Stomach (tissue), 9 donors: Measurements from ENCODE around the gene SLC25A34. TPM values are rescaled to one million over a fixed set of nuclear protein-coding genes. Genes with fewer than 3 reads are reported as not detected.

Source experiments
- DNase-seq, 2 donors: peaks; one replicate each; pipeline versions ENCODE4 v3.0.0 to v3.0.0-alpha.2; 2013 to 2019
- H3K27ac ChIP-seq, 5 donors: fragments of 200-600 bp in 4 of 5; sonication (generic) in 4 of 5; one replicate each; pipeline ENCODE4 v1.5.1; 2013 to 2019; ENCODE audit warnings: mild to moderate bottlenecking in 1 of 5, moderate library complexity in 1 of 5
- H3K27me3 ChIP-seq, 3 donors: fragments of 200-600 bp; sonication (generic); one replicate each; pipeline ENCODE4 v1.5.1; 2017 to 2019; ENCODE audit warnings: mixed run types in 1 of 3
- H3K36me3 ChIP-seq, 4 donors: fragments of 200-600 bp; sonication (generic); 1 replicate in 3 of 4; 2 replicates in 1 of 4; pipeline ENCODE4 v1.5.1; 2016 to 2019
- H3K4me1 ChIP-seq, 4 donors: fragments of 200-600 bp; sonication (generic); one replicate each; pipeline ENCODE4 v1.5.1; 2016 to 2019
- H3K4me3 ChIP-seq, 4 donors: fragments of 200-600 bp; sonication (generic) in 3 of 4; one replicate each; pipeline ENCODE4 v1.5.1; 2016 to 2019; ENCODE audit warnings: mild to moderate bottlenecking in 1 of 4
- H3K9me3 ChIP-seq, 4 donors: fragments of 200-600 bp; sonication (generic); one replicate each; pipeline ENCODE4 v1.5.1; 2016 to 2019
- EP300 ChIP-seq: sonication (generic); formaldehyde crosslinking; IDR thresholded peaks from one replicate; pipeline ENCODE4 v1.6.1; 2017; ENCODE audit warnings: antibody characterized with exemption
- POLR2A ChIP-seq, 4 donors: fragments of 450-650 bp; IDR thresholded peaks; one replicate each; pipeline ENCODE4 v1.6.1; 2016; ENCODE audit warnings: antibody characterized with exemption in 4 of 4, control low read depth in 2 of 4, mild to moderate bottlenecking in 1 of 4, moderate library complexity in 1 of 4
- POLR2AphosphoS5 ChIP-seq, 3 donors: sonication (generic); formaldehyde crosslinking; IDR thresholded peaks; one replicate each; pipeline ENCODE4 v1.6.1; 2016; ENCODE audit warnings: antibody characterized with exemption in 3 of 3
- WGBS, 5 donors: extraction: QIAGEN DNeasy Blood & Tissue Kit in 3 of 5; methylation state at CpG; one replicate each; pipeline versions ENCODE4 v1.1.5 to v1.1.7; 2013 to 2018; 5-methylcytosine and 5-hydroxymethylcytosine counted together
- intact Hi-C: fragments of 100-400 bp; cut with DNase I; formaldehyde crosslinking; loops from one replicate; pipeline ENCODE4 v1.15.1; 2023; ENCODE audit warnings: low total_unique reads
- polyA plus RNA-seq, 3 donors: library from polyadenylated mRNA; stranded (reverse); fragments of 200-250 nt; gene quantifications; one replicate each; pipeline ENCODE4 v1.2.3, GENCODE V29; 2013
- total RNA-seq, 5 donors: library from RNA; depleted of rRNA; stranded (reverse); fragments of >200 nt; gene quantifications; one replicate each; pipeline versions ENCODE4 v1.1.0 to v1.2.3, GENCODE V29; 2014 to 2016
- TF ChIP-seq, protein P1 (sequence below), 7 experiments: fragments of 450-650 bp in 4 of 7; fragments of 200-600 bp in 3 of 7; sonication (generic) in 3 of 7; IDR thresholded peaks; one replicate each; pipeline ENCODE4 v1.5.1; 2016 to 2019; ENCODE audit warnings: antibody characterized with exemption in 7 of 7, control low read depth in 2 of 7, mild to moderate bottlenecking in 1 of 7
- donor health status: healthy with polysubstance abuse.
- donor health status: Bipolar disorder and iron deficiency.
- donor health status: healthy.

SLC25A34 gene
- total and polyA plus RNA-seq, 8 donors, result 0.75 to 16.9 (median 3.6) TPM; not detected in 1

DNA sequence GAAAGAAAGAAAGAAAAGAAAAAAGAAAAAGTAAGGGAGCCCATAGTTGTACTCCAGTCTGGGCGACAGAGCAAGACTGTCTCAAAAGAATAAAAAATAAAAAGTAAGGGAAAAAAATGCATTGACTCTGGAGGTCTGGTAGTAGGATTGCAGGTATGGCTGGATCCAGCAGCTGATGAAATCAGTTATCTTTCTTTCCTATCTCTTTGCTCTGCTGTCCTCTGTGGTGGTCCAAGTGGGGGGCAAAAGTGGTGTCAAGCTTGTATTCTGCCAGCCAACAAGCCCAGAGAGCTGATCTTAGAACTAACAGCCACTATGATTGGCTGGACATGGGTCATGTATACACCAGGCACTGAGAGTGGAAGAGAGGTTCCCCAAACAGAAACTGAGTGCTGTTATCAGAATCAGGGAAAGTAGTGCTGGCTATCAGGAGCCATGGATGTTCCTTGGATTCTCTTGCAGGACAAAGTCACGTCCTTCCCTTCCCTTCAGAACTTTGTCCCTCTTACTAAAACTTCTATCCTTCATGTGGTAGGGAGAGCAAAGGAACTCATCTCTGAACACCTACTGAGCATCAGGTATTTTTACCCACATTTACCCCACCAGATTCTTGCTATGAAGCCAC, 19.1 kb downstream of the SLC25A34 start:
- Histone ChIP-seq H3K4me1 (peaks cover 36 to 50% (median 44%) of the 10 kb centered on the region in 4 donors), H3K9me3 (no peaks in the 10 kb centered on the region), H3K27me3 (peaks cover 0 to 41% (median 17%) of the 10 kb centered on the region in 3 donors), H3K27ac (no peak overlapping the region), H3K4me3 (no peak overlapping the region), H3K36me3 (no peaks in the 10 kb centered on the region)
- WGBS, 5 donors, result 91 to 98% (median 93%) methylated on average over 2 of the region's 2 CpGs
- no peak for TF ChIP-seq EP300
- no peak for TF ChIP-seq POLR2A (IDR thresholded peaks at IDR 0.05)
- no peak for TF ChIP-seq POLR2AphosphoS5 (IDR thresholded peaks at IDR 0.05)
- TF ChIP-seq, protein P1, sequence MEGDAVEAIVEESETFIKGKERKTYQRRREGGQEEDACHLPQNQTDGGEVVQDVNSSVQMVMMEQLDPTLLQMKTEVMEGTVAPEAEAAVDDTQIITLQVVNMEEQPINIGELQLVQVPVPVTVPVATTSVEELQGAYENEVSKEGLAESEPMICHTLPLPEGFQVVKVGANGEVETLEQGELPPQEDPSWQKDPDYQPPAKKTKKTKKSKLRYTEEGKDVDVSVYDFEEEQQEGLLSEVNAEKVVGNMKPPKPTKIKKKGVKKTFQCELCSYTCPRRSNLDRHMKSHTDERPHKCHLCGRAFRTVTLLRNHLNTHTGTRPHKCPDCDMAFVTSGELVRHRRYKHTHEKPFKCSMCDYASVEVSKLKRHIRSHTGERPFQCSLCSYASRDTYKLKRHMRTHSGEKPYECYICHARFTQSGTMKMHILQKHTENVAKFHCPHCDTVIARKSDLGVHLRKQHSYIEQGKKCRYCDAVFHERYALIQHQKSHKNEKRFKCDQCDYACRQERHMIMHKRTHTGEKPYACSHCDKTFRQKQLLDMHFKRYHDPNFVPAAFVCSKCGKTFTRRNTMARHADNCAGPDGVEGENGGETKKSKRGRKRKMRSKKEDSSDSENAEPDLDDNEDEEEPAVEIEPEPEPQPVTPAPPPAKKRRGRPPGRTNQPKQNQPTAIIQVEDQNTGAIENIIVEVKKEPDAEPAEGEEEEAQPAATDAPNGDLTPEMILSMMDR (IDR thresholded peaks at IDR 0.05), result no peak
- intact Hi-C loops, result no loop called here
- DNase-seq, result no peak

DNA sequence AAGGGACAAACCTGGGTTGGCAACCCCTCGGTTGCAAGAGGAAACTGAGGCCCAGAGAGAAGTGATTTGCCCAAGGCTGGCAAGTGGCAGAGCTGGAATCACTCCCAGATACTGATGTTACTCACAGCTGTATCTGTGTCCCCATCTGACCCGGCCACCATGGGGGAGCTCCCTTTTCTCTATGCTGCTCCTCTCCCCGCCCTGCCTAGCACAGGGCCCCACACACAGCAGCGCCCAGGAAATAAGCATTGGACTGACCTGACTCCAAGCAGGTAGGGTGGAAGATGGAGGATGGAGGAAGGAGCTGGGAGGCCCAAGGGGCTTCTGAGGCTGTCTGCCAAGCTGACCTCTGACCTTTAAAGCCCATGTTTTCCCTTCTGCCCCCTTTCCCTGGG, 19.6 kb downstream of the SLC25A34 start:
- no peak for DNase-seq
- TF ChIP-seq POLR2A (IDR thresholded peaks at IDR 0.05) (no peak), POLR2AphosphoS5 (IDR thresholded peaks at IDR 0.05) (no peak), EP300 (no peak)
- TF ChIP-seq, protein P1 (IDR thresholded peaks at IDR 0.05), result no peak
- Histone ChIP-seq H3K4me1 (peaks cover 38 to 54% (median 48%) of the 10 kb centered on the region in 4 donors), H3K27ac (no peak overlapping the region), H3K9me3 (no peaks in the 10 kb centered on the region), H3K27me3 (peaks cover 0 to 45% (median 17%) of the 10 kb centered on the region in 3 donors), H3K36me3 (no peaks in the 10 kb centered on the region), H3K4me3 (no peak overlapping the region)
- intact Hi-C loops, result no loop called here
- 58 to 88% (median 82%) methylated on average over 2 to 4 of the region's 4 CpGs for WGBS, 5 donors

DNA sequence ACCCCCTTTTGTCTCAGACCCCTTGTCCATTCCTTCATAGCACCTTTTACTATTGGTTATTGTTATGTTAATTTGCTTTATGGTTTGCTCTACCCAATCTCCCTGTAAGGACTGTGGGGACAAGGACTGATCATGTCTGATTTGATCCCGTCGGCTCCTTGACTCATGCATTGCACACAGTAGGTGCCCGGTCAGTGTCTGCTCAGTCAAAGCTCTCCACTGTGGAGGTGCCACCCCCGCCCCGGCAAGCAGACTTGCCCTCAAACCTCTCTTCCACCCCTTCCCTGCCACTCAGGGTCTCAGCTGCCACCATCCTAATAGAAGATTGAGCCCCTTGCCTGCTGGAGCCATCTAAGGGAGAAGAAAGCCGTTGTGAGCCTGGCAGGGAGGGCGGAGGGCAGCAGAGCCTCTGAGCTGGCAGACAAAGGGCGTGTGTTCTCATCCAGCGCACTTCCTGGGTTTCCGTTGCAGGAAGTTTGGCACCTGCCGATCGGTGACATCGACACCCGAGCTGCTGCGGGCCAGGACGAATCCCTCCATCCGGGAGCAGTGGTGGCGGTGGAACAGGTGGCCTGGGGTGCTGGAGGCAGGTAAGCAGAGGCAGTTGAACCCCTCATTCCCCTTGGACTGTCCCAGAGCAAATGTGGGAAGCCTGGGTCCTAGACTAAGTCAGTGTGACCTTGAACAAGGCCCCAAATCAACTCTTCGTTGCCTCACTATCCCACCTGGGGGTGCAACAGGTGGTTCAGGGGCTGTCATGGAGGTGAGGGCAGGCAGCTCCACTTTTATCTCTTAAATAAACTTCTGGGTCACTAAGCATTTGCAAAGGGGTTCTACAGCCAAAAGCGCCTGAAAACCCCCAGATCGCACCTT, 20.3 kb downstream of the SLC25A34 start:
- intact Hi-C loops, result no loop called here
- Histone ChIP-seq H3K4me3 (peak overlapping the region; percentile 19 to 78 (median 69)), H3K4me1 (peaks cover 46 to 61% (median 55%) of the 10 kb centered on the region in 4 donors), H3K27me3 (peaks cover 0 to 51% (median 17%) of the 10 kb centered on the region in 3 donors), H3K27ac (peak overlapping the region; percentile 63 to 84 (median 80)), H3K36me3 (no peaks in the 10 kb centered on the region), H3K9me3 (no peaks in the 10 kb centered on the region)
- TF ChIP-seq POLR2A (IDR thresholded peaks at IDR 0.05) (peak in 1 of 4 donors; percentile 49), POLR2AphosphoS5 (IDR thresholded peaks at IDR 0.05) (peak in 2 of 3 donors; percentile 84 to 94)
- TF ChIP-seq, protein P1 (IDR thresholded peaks at IDR 0.05), result no peak
- WGBS, 5 donors, result 21 to 47% (median 31%) methylated on average over 21 of the region's 21 CpGs
- peak; percentile 80 to 84 for DNase-seq

DNA sequence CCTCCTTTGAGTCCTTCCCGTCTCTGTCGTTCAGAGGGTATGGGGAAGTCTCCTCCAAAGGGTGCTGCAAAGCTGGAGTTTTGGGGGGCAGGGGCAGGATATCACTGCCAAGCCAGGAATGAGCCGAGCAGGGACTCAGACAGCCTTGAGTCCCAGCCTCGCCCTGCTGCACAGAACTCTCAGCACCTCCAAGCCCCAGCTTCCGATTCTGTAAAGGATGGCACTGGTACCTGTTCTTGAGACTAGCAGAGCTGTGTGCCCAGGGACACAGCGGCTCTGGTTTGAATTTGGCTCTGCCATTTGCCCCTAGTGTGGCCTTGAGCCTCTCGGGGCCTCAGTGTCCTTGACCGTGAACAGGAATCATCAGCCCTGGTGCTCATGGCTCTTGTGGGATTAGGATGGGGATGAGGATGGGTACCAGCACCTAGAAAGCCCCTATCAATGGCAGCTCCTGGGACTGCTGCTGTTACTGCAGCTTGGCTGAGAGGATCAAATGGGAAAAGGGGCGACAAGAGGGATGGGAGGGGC, 21.0 kb downstream of the SLC25A34 start:
- peaks cover 47 to 68% (median 62%) of the 10 kb centered on the region in 4 donors for H3K4me1 ChIP-seq
- no peaks in the 10 kb centered on the region for H3K36me3 ChIP-seq
- H3K4me3 ChIP-seq, result peak overlapping the region; percentile 19 to 78 (median 69)
- TF ChIP-seq, protein P1 (IDR thresholded peaks at IDR 0.05), result no peak
- TF ChIP-seq POLR2AphosphoS5 (IDR thresholded peaks at IDR 0.05) (no peak), POLR2A (IDR thresholded peaks at IDR 0.05) (no peak), EP300 (no peak)
- intact Hi-C loops, result no loop called here
- H3K27me3 ChIP-seq, result peaks cover 0 to 51% (median 17%) of the 10 kb centered on the region in 3 donors
- H3K9me3 ChIP-seq, result no peaks in the 10 kb centered on the region
- peak overlapping the region; percentile 63 to 84 (median 80) for H3K27ac ChIP-seq
- 50 to 67% (median 57%) methylated on average over 5 to 9 of the region's 9 CpGs for WGBS, 5 donors
- no peak for DNase-seq
